Measurements from ENCODE around the gene C6orf136. TPM values are rescaled to one million over a fixed set of nuclear protein-coding genes. Genes with fewer than 3 reads are reported as not detected.

Gene C6orf136
- total RNA-seq, 1 donor from 2014 or later: 57.3 TPM

DNA sequence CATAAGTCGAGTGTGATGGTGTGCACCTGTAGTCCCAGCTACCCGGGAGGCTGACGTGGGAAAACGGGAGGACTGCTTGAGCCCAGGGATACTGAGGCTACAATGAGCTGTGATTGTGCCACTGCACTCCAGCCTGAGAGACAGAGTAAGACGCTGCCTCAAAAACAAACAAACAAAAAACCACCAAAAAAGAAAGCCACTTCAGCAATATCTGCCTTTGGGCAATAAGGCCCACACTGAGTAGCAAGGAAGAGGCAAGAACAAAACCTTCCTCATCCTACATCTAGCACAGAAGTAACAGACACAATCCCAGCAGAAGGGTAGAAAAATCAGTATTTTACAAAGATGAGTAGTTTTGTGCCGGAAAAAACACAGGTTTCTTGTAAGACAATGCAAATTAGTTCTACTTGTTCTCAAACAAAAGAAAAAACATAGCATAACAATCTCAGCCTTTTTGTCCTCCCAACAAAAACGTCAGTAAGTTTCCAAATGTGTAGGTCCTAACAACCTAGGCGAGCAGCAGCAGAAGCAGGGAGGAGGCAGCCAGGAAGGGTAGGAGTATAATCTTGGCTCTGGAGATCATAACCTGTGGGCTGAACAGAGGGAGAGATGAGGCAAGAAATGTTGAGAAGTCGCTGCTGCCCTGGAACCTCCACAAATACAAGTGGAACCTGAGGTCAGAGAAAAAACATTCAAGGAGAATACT, 35.6 kb upstream of the C6orf136 start:
- intact Hi-C loops (cut with micrococcal nuclease): no loop called here
- H3K27me3 ChIP-seq (ENCODE audit: low read depth): no peaks in the 10 kb centered on the region
- peak overlapping the region; percentile 23 for H3K27ac ChIP-seq (replicated peaks)
- DNase-seq: no peak
- H3K36me3 ChIP-seq: peaks cover 40% of the 10 kb centered on the region
- TF ChIP-seq, protein P1, sequence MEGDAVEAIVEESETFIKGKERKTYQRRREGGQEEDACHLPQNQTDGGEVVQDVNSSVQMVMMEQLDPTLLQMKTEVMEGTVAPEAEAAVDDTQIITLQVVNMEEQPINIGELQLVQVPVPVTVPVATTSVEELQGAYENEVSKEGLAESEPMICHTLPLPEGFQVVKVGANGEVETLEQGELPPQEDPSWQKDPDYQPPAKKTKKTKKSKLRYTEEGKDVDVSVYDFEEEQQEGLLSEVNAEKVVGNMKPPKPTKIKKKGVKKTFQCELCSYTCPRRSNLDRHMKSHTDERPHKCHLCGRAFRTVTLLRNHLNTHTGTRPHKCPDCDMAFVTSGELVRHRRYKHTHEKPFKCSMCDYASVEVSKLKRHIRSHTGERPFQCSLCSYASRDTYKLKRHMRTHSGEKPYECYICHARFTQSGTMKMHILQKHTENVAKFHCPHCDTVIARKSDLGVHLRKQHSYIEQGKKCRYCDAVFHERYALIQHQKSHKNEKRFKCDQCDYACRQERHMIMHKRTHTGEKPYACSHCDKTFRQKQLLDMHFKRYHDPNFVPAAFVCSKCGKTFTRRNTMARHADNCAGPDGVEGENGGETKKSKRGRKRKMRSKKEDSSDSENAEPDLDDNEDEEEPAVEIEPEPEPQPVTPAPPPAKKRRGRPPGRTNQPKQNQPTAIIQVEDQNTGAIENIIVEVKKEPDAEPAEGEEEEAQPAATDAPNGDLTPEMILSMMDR (IDR thresholded peaks at IDR 0.05; ENCODE audit: borderline replicate concordance): no peak
- H3K4me1 ChIP-seq: peaks cover 71% of the 10 kb centered on the region
- no peaks in the 10 kb centered on the region for H3K9me3 ChIP-seq (replicated peaks)
- H3K4me3 ChIP-seq: no peak overlapping the region

DNA sequence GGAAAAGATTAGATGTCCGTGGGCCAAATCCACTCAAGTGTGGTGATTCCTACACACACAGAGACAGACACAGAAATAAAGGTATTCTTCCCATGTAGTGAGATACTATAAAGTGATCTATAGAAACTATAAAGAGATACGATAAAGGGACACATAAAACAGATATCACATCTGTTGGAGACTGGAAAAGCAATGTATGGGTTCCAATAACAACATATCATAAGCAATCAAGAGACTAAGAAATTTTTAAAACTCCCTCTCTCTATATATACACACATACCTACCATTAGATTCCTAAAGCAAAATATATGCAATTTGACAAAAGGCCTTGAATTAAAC, 35.1 kb upstream of the C6orf136 start:
- H3K4me1 ChIP-seq: peaks cover 77% of the 10 kb centered on the region
- TF ChIP-seq, protein P1 (IDR thresholded peaks at IDR 0.05; ENCODE audit: borderline replicate concordance): no peak
- no peaks in the 10 kb centered on the region for H3K9me3 ChIP-seq (replicated peaks)
- H3K36me3 ChIP-seq: peaks cover 40% of the 10 kb centered on the region
- no peaks in the 10 kb centered on the region for H3K27me3 ChIP-seq (ENCODE audit: low read depth)
- H3K4me3 ChIP-seq: no peak overlapping the region
- no peak for DNase-seq
- intact Hi-C loops (cut with micrococcal nuclease): no loop called here
- H3K27ac ChIP-seq (replicated peaks): peak overlapping the region; percentile 23

DNA sequence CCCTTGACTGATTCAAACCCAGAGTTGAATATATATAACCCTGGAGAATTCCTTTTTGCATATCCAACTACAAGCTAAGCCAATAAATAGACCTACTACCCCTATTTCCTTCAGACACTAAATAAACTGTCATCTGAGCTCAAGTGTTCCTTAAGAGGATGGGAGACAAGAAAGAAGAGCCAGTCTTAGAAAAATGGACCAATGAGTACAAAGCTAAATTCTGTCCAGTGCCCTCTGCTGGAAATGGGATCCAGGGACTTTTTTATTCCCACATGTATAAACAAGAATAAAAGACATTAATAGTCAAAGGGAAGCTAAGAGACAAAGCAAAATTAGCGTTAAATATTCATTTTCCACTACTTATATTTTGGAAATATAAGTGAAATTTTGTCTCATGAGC, 34.7 kb upstream of the C6orf136 start:
- Histone ChIP-seq H3K4me3 (no peak overlapping the region), H3K9me3 (replicated peaks) (no peaks in the 10 kb centered on the region), H3K27me3 (ENCODE audit: low read depth) (no peaks in the 10 kb centered on the region), H3K27ac (replicated peaks) (no peak overlapping the region), H3K4me1 (peaks cover 77% of the 10 kb centered on the region), H3K36me3 (peaks cover 38% of the 10 kb centered on the region)
- no peak for DNase-seq
- TF ChIP-seq, protein P1 (IDR thresholded peaks at IDR 0.05; ENCODE audit: borderline replicate concordance): peak; percentile 38
- intact Hi-C loops (cut with micrococcal nuclease): no loop called here

DNA sequence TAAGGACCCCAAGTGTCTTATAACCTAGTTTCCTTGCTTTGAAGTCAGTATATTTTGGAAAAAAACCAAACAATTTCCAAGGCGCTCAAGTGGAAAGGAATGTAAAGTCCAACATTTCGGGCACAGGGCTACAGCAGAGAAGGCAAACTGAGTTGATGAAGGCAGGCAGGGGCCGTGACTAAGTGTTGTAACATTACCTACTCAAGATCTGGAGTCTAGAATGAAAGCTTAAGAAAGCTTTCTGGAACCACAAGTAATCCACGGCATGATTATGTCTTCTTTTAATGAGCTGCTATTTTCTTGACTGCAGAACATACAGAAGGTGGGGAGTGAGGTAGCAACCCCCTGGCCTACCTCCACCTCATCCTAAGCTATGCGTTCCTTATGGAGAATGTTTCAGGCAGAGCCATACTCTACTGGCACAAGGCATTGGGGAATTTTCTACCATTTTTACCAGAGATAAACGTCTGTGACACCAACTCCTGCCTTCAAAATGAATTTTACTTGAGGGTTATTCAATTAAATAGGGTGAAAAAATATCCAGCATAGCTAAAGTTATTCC, 34.2 kb upstream of the C6orf136 start:
- intact Hi-C loops (cut with micrococcal nuclease): no loop called here
- Histone ChIP-seq H3K4me3 (no peak overlapping the region), H3K27me3 (ENCODE audit: low read depth) (no peaks in the 10 kb centered on the region), H3K9me3 (replicated peaks) (no peaks in the 10 kb centered on the region), H3K27ac (replicated peaks) (peak overlapping the region; percentile 94), H3K4me1 (peaks cover 77% of the 10 kb centered on the region), H3K36me3 (peaks cover 32% of the 10 kb centered on the region)
- DNase-seq: no peak
- TF ChIP-seq, protein P1 (IDR thresholded peaks at IDR 0.05; ENCODE audit: borderline replicate concordance): no peak

DNA sequence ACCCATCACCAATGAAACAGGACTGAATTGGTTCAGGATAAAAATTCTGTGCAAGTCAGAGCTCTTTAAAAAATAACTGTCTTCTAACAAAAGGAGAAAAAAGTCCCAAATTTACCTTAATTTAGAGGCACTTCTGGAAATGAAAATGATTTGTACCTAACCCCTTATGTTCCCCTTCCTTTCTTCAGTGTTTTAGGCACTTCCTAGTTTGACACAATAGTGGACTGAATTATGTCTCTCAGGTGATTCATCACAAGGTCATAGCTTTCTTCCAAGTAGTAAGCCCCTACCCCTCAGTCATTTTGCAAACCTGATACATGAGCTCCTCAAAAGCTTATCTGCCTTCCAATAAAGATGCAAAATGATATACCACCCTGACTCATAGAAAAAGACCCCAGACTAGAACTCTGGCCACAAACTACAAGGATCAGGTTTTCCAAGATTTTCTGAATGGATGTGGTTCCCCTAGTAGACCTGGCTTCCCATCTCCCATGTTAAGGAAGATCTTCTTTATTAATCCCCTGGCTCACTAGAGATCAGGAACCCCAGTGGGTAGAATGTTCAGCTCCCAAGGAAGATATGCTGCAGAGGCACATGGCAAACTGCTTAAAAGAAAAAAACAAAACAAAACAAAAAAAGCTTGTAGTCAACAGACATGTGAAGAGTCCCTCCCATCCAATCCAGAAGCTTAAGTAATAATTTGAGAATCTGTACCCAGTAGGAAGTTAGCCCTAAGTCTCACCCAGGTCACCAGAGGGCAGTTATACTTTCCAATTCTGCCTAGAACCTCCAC, 33.5 kb upstream of the C6orf136 start:
- Histone ChIP-seq H3K36me3 (peaks cover 25% of the 10 kb centered on the region), H3K4me1 (peaks cover 83% of the 10 kb centered on the region), H3K4me3 (peak overlapping the region; percentile 94), H3K9me3 (replicated peaks) (no peaks in the 10 kb centered on the region), H3K27me3 (ENCODE audit: low read depth) (no peaks in the 10 kb centered on the region), H3K27ac (replicated peaks) (peak overlapping the region; percentile 94)
- intact Hi-C loops (cut with micrococcal nuclease): no loop called here
- TF ChIP-seq, protein P1 (IDR thresholded peaks at IDR 0.05; ENCODE audit: borderline replicate concordance): no peak
- no peak for DNase-seq
